Stimulated activated CD4-positive, alpha-beta T cell treated with anti-CD3 and anti-CD28 coated beads, TNF-alpha, amount 100 ng/mL, for 24 hours (primary cell): ENCODE data around the gene APOA4.
"Not testable (repeated sequence)": the region's sequence is repeated elsewhere in the genome, so short reads cannot be mapped to it uniquely, and the experiment has no call there.

Experiments used
- DNase-seq, 3 experiments: peaks; one replicate each; pipeline ENCODE4 v3.0.0-alpha.2; 2020; ENCODE audit warnings: low read depth in 3 of 3

APOA4 gene

DNA sequence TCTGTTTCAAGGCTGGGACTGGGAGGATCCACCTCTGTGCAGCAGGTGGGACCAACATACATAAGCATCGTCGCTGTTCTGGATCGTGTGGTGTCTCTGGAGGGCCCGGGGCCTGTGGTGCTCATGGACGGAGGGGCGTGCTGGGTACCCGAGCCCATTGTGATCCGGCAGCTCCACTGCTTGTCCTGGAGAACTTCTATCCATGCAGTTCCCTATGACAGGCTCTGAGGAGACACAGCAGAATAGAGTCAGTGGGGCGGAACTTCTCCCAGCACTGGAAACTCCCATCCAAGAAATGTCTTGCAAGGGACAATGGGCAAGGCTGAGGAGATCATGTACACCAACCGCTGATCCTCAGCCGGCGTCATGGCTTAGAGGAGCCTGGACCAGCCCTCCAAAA is 26.0 kb upstream of the APOA4 start:
- no peak for DNase-seq

DNA sequence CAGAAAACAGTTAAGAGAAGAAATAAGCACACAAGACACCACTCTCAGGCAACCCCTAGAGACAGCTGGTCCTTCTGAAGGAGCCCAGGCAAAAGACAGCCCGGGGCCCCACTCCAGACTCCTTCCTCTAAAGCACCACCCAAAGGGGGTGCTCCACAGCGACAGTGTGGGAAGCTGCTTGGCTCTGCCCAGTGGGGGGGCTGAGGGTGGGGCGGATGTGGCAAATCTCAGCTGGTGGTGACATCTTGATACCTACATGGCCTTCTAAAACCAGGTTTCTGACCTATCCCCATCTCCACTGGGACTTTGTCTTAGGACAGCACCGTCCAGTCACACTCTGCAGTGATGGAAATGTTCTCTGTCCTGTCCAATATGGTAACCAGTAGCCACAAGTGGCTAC is 24.5 kb upstream of the APOA4 start:
- no peak for DNase-seq

DNA sequence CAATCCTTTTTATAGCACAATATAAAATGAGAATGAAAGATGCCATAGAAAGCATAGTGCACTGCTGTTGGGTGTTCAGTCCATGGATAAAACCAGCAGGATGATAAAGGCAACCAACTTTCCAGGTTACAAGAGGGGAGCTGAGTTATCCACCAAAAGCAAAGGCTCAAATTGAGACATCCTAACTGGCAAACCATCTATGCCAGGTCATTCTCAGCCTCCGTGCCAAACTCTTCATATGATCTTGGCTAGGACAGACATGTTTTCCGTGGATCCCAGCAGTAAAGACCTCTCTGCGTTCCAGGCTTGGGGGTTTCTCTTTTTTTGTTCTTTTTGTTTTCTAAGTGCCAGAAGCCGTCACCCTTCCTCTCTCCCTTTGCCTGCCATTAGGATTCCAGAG is 21.6 kb upstream of the APOA4 start:
- DNase-seq: no peak

DNA sequence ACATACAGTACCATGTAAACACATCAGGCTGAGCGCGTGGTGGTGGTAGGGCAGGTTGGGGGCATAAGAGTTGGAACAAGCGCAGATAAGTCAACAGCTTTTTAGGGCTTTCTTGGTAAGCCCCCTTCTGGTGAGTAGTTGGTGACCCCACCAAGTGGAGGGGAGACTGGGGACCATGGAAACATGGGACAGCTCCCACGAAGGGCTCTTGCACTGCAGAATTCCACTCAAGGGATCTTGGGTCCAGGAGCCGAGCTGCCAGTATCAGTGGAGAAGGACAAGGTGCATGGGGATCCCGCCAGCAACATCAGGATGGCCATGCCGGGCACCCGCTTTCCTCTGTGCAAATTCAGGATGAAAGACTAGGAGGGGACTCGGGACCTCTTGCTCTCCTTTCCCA is 20.6 kb upstream of the APOA4 start:
- DNase-seq: no peak

DNA sequence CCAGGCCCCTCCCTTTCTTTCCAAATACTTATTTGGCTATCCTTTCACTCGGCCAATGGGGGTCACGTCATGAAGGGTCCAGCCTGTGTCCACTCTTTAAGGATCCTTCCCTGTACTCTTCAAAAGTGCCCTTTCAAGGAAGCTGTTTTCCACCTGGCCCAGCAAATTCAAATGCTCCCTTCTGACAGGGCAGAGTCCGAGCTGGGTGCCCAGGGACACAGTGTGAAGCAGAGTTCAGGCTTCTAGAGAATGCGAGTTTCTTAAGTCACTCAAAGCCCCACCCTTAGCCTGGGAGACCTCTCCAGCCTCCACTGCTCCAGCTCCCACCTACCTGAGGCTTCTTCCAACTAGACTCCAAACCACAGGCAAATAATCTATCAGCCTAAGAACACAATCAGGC is 19.8 kb upstream of the APOA4 start:
- DNase-seq: no peak

DNA sequence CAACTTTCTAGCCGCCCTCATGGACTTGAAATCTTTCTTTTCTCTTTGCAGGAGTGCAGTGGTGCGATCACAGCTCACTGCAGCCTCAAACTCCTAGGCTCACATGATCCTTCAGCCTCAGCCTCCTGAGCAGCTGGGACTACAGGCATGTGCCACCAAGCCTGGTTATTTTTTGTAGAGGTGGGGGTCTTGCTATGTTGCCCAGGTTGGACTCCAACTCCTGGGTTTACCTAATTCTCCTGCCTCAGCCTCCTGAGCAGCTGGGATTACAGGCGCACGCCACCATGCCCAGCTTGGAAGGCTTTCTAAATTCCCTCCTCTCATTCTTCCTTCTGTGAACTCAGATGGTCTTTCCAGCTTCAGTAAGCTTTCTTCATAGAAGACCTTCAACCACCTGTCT is 19.0 kb upstream of the APOA4 start:
- DNase-seq: no peak

DNA sequence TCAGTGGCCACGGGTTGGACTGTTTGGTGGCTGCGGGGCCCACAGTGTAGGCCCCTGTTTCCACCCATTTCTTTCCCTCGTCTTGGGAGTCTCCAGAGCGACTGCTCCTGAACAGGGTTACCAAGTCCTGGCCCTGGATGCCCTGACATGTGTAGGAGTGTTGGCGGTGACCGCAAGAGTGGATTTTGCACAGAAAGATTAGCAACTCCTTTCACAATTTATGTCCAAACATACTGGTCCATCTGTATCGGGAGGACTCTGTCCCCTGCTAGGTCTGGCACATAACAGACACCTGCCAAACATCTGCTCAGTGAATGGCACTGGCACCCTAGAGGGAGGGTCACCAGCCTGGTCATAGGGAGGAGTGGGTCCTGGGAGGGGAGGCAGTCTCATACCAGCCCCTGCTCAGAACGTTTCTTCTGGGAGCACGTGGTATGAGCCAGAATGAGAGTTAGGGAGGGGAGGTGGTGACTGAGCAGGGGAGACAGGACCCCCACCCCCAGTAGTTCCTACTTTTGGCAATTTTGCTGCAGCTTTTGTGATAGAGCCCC is 17.7 kb upstream of the APOA4 start:
- no peak for DNase-seq

DNA sequence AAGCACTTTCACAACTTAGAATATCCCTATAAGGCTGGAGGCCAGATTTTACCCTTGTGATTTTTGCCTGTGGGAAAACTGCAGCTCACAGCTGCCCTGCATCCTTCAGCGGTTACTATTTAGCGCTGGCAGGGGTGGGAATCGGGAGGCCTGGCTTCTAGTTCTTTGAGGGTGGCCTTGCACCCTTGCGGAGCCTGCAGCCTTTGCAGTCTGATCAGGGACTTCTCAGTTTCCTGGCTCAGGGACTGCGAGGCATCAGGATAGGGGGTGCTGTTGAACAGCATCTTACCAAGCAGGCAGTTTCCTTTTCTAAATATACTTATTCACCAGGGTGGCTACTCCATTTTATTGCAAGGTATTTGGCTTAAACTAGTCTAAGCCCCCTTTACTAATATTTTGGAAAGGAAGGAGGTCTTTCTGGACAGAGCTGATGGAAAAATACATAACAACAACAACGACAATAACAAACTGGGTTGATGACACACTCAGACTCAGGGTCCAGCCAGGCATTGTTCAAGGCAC is 17.2 kb upstream of the APOA4 start:
- no peak for DNase-seq

DNA sequence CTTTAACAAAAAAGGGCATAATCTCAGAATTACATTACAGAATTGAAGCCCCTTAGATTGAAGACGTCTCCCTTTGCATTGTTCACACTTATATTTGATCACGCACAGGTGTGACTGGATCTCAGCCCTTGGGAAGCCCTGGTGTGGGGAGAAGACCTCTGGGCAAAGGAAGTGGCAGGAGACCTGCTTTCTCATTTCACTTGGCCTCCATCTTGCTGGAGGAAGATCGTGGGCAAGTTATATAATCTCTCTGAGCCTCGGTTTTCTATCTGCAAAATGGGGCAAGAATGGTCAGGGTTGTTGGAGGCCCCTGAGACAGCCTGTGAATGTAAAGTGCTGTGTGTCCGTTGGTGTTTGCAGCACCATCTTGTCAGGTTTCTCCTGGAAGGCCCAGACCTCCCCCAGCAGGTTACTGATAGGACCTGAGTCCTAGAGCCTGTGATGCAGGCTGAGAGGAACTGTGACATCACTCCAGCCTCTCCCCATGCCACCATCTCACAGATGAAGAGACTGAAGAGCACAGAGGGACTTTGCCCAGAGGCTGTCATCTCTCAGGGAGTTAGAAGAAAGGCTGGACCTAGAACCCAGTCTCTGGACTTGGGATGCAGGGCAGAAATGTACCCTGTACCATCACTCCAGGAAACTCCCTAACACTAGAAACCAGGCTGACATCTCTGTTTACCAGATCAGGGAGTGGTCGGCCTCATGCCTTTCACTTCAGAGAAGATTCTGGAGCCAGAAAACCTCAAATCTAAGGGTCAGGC is 15.4 kb upstream of the APOA4 start:
- DNase-seq: no peak

DNA sequence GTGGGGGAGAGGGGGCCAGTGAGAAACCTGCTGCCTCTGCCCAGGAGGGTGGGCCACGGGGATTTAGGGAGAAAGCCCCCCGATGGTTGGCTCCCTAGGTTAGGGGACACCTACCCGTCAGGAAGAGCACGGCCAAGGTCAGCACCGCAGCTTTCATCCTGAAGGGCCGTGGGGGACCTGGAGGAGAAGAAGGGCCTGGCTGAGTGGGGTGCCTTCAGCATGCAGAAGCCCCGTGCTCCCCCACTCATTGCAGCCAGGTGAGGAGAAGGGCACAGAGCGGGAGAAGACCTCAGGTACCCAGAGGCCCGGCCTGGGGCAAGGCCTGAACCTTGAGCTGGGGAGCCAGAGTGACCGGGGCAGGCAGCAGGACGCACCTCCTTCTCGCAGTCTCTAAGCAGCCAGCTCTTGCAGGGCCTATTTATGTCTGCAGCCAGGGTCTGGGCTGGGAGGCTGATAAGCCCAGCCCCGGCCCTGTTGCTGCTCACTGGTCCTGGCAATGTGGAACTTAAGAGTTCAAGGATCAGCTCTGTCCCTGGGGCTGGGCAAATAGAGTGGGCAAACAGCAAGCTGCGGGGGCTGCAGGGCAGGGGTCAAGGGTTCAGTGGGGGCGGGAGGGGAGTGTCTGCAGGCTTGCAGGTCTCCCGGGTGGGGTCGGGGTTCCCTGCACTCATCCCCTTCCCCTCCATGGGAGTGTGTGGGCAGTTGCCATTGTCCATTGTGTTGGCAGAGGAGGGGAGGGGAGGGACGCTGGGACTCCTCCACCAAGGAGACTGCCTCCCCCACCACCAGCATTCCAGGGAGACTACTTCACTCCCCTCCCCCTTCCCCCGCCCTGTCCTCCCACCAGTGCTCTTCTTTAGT is 14.4 kb upstream of the APOA4 start, which contains the start of gene APOA1:
APOA1 (minus strand) TSS at position 392 of the 861 bp plus-strand sequence; CDS start at position 157, 235 bp downstream.
- no peak for DNase-seq

DNA sequence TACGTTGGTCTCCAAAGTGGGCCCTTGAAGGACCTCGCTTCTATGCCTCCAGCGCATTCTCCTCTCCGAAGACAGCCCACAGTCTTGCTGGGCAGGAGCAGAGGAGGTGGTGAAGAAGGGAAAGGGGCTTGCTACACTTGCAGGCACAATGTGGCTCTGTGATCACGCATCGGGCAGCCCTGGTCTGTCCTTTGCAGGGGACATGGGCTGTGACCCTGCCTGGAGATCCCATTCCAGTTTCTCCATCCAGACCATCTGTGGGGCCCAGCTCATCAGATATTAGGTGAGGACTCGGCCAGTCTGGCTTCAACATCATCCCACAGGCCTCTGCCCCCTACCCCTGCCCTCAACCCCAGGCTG is 13.5 kb upstream of the APOA4 start:
- no peak for DNase-seq

DNA sequence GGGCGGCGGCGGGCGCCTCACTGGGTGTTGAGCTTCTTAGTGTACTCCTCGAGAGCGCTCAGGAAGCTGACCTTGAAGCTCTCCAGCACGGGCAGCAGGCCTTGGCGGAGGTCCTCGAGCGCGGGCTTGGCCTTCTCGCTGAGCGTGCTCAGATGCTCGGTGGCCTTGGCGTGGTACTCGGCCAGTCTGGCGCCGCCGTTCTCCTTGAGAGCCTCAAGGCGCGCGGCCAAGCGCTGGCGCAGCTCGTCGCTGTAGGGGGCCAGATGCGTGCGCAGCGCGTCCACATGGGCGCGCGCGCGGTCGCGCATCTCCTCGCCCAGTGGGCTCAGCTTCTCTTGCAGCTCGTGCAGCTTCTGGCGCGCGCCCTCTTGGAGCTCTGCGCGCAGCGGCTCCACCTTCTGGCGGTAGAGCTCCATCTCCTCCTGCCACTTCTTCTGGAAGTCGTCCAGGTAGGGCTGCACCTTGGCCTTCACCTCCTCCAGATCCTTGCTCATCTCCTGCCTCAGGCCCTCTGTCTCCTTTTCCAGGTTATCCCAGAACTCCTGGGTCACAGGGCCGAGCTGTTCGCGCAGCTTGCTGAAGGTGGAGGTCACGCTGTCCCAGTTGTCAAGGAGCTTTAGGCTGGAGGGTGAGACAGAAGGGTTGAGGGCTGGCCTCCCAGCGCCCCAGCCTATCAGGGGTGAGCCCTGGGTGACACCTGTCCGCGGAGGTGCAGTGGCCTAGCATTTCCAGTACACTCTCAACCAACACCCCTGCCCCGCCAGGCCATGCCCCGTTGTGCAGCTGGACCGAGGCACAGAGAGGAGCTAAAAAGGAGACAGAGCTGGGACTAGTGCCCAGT is 12.9 kb upstream of the APOA4 start:
- peak; percentile 56 to 80 (median 61) for DNase-seq

DNA sequence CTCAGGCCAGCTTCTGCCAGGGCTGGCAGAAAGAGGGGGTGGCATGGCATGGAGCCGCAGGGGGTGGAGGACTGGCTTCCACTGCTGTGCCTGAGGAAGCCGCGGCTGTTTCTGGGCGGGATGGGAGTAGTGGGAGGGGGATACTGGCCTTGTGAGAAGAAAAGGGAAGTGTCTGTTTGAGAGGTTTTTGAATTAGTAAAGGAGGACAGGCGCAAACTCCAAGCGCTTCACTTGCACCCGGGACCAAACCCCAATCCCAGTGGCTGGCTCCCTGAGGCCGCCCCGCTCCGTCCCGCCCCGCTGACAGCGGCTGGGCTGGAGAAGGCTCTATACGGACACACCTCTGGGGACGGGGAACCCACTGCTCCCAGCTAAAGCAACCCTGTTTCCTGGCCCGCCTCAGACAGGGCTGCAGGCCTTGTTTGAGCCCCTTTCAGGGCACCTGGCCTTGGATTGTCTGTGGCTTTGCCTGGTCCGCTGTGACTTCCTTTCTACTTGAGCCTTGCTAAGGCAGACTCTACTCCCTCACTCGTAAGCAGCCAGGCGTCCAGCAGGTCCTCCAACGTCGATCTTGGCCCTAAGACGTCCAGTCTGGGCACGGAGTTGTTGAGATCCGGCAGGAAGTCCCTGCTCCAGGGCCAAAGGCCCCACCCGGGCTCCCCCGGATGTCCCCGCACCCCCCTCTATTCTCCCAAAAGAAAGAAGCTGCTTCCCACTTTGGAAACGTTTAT is 12.1 kb upstream of the APOA4 start:
- DNase-seq: no peak

DNA sequence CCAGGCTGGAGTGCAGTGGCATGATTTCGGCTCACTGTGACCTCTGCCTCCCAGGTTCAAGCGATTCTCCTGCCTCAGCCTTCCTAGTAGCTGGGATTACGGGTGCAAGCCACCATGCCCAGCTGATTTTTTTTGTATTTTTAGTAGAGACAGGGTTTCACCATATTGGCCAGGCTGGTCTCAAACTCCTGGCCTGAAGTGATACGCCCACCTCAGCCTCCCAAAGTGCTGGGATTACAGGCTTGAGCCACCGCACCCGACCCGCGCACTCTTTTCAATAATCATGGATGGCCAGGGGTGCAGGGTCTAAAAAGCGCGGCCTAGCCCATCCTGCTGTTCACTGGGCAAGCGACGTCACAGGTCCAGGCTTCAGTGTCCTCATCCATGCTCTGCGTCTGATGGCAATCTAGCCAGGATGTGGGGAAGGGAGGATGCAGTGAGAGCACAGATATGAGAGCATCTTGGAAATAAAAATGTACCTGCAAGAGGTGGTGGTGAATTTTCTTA is 11.5 kb upstream of the APOA4 start:
- not testable (repeated sequence) for DNase-seq

DNA sequence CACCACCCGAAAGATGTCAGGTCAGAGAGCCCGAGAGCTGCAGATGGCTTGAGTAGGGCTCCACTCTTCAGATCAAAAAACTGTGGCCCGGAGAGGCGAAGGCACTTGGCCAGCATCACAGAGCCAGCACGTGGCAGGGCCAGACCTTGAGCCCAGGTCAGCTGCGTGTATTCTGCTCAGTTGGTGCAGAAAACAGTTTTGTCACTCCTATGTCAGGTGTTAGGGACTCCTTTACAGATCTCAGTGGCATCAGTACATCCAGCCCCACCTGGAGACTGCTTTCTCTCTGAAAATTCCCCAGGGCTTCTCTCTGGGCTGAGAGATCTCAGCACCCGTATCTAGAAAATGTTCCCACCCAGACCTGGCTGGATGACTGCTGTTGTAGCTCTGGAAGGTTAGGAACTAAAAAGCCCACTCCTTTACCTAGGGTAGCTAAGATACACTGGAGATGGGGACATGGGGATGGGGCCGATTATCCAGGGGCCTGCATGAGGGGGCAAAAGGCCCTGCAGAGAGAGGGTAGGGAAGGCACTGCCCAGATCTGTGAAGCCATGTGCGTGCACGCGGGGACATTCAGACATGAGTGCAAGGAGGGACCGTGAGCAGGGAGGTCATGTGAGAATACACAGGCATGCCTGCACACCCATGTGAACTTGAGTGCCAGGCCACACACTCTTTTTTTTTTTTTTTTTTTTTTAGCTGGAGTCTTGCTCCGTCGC is 10.9 kb upstream of the APOA4 start:
- DNase-seq: no peak

DNA sequence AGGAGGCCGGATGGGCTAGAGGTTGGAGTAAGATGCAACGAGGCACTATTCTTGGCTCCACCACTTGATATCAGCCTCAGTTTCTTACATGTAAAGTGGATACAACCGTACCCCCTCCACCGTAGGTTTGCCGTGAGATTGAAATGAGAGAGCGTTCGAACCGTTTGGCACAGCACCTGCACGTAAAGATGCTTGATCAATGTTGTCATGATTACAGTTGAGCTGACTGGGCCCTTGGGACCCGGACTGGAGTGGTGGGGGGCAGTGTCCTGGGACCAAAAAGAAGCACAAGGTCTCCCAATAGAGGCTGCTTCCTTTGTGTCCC is 10.3 kb upstream of the APOA4 start:
- no peak for DNase-seq

DNA sequence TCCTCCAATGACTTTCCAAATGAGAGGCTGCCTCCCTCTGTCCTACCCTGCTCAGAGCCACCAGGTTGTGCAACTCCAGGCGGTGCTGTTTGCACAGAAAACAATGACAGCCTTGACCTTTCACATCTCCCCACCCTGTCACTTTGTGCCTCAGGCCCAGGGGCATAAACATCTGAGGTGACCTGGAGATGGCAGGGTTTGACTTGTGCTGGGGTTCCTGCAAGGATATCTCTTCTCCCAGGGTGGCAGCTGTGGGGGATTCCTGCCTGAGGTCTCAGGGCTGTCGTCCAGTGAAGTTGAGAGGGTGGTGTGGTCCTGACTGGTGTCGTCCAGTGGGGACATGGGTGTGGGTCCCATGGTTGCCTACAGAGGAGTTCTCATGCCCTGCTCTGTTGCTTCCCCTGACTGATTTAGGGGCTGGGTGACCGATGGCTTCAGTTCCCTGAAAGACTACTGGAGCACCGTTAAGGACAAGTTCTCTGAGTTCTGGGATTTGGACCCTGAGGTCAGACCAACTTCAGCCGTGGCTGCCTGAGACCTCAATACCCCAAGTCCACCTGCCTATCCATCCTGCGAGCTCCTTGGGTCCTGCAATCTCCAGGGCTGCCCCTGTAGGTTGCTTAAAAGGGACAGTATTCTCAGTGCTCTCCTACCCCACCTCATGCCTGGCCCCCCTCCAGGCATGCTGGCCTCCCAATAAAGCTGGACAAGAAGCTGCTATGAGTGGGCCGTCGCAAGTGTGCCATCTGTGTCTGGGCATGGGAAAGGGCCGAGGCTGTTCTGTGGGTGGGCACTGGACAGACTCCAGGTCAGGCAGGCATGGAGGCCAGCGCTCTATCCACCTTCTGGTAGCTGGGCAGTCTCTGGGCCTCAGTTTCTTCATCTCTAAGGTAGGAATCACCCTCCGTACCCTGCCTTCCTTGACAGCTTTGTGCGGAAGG is 9.5 kb upstream of the APOA4 start:
- no peak for DNase-seq

DNA sequence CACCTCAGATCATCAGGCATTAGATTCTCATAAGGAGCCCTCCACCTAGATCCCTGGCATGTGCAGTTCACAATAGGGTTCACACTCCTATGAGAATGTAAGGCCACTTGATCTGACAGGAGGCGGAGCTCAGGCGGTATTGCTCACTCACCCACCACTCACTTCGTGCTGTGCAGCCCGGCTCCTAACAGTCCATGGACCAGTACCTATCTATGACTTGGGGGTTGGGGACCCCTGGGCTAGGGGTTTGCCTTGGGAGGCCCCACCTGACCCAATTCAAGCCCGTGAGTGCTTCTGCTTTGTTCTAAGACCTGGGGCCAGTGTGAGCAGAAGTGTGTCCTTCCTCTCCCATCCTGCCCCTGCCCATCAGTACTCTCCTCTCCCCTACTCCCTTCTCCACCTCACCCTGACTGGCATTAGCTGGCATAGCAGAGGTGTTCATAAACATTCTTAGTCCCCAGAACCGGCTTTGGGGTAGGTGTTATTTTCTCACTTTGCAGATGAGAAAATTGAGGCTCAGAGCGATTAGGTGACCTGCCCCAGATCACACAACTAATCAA is 8.8 kb upstream of the APOA4 start:
- DNase-seq: no peak
